ENCODE results near the gene ADPRHL1. TPM values are rescaled to one million over a fixed set of nuclear protein-coding genes. Genes with fewer than 3 reads are reported as not detected.

The ADPRHL1 gene
- total RNA-seq, 2 experiments from 2014 or later, result 0.57 to 0.65 TPM

DNA sequence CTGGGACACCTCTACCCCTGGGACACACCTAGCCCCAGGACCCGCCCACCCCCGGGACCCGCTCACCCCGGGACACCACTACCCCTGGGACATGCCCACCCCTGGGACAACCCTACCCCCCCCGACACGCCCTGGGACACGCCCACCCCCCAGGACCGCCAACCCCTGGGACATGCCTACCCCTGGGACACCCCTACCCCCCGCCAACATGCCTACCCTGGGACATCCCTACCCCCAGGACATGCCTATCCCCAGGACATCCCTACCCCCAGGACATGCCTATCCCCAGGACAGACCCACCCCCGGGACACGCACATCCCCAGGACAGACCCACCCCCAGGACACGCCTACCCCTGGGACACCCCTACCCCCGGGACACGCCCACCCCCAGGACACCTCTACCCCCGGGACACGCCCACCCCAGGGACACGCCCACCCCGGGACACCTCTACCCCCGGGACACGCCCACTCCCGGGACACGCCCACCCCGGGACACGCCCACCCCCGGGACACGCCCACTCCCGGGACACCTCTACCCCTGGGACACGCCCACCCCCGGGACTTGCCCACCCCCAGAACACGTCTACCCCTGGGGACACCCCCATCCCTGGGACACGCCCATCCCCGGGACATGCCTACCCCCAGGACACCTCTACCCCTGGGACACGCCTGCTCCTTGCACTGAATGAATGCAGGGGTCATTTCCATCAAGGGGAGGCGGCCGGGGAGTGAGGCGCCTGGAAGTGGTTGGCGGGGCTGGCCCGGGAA, 32.3 kb downstream of the ADPRHL1 start:
- POLR2A ChIA-PET, result no interaction called here
- CTCF ChIA-PET, result no interaction called here

- CTCF ChIA-PET, result no interaction called here
Observed at GRCh38 chr13:113420232-113420631, 33.1 kb downstream of the ADPRHL1 start.

DNA sequence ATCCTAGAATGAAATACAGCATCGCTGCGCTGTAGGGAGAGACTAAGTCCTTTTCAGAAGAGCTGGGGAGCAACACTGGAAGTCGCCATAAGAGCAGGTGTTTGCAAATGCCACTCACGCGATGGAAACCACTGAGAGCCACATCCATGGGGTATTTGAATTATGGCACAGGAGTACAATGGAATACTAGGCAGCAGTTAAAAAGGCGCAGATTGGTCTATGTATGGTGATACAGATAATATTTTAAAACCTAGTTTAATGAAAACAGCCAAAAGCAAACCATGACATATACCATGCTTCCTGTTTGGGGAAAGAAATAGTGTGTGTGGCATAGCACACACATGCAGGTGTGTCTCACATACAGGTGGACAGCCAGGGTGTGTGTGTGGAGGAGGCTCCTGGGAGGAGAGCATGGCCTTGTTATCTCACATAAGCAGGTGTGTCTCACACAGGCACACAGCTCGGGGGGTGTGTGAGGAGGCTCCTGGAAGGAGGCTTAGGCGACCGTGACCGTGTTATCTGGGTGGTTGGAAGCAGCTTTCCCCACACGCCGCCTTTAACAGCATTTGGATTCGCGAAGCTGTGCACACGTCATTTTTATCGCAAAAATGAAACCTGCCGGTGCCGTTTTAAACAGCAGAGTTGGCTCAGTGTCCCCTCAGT, 33.6 kb downstream of the ADPRHL1 start:
- ChIA-PET POLR2A (no interaction called here), CTCF (interaction anchor here (0.7 kb wide), 1 partner anchor 94 kb away, joined by 4 read pairs; no protein-coding TSS in a partner anchor)

More at GRCh38 chr13:113420232-113420631, 33.1 kb downstream of the ADPRHL1 start:
- POLR2A ChIA-PET, result no interaction called here

DNA sequence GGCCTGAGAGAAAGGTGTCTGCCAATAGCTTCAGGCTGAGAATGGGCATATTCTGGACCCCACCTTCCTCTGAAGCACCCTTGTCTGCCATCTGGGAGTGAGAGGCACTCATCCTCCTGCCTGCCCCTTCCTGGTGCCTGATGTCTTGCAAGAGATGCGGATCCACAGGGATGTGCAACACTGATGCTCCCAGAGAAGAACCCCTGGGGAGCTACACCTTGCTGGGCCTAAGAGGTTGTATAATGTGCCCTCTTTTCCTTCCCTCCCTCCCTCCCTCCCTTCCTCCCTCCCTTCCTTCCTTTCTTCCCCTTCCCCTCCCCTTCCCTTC, 34.6 kb downstream of the ADPRHL1 start:
- ChIA-PET CTCF (no interaction called here), POLR2A (no interaction called here)

DNA sequence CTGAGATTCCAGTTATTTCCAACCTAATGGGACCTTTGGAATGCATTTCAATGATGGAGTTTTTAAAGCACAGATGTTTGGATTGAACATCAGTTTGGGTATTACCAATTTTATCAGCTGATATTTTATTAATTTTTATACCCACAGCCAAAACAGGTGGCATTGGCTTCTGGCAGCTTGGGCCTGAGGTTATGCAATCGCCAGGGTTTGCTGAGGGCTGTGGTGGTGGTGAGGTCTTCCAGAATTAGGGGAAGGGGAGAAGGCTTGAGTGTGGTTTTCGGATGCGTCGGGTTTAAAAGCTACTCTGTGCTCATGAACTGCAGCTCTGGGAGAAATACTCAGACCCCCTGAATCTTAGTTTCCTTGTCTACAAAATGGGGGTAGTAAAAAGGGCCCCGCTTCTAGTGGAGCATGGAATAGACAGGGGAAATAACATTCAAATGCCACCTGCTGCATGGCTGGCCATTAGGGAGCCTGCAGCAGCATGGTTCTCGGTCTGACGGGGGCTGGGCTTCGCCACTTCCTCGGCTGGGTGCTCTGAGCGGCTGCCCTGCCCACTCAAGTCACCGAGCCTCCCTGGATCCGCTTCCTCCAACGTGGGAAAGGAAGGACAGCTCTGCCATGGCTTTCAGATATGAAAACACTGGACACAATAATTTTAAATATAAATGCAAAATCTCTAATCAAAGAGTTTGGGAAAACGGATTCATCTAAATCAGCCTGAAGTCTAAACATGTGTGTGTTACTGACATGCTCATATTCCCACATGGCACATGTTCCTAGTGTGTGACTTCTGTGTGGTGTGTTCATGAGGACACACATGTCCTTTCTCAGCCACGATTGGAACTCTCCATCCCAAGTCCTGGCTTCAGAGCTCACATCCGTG, 35.2 kb downstream of the ADPRHL1 start:
- ChIA-PET POLR2A (no interaction called here), CTCF (no interaction called here)

- CTCF ChIA-PET, result no interaction called here
- POLR2A ChIA-PET, result no interaction called here
Observed at GRCh38 chr13:113417008-113417751, 36.1 kb downstream of the ADPRHL1 start.

- ChIA-PET POLR2A (no interaction called here), CTCF (no interaction called here)
Observed at GRCh38 chr13:113415825-113416224, 37.5 kb downstream of the ADPRHL1 start.

DNA sequence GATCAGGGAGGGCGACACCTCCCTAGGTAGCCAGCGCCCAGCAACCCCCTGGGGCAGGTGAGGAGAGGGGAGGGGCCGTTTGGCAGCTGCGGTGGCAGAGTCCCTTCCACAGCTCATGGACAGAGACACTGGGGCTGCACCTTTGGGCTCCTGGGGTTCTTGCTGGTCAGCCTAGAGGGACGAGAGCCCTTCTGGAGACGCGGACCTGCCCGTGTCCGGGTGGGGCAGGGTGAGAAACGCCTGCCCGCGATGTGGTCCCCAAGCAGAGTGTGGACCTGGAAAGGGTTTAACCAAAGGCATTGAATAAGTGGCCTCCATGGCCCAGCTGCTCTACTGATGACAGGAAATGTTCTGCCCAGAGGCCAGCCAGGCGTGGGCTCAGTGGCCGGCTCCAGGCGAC, 38.3 kb downstream of the ADPRHL1 start:
- ChIA-PET POLR2A (interaction anchor here (0.7 kb wide), 1 partner anchor 42 kb away, joined by 3 read pairs; no protein-coding TSS in a partner anchor), CTCF (no interaction called here)

DNA sequence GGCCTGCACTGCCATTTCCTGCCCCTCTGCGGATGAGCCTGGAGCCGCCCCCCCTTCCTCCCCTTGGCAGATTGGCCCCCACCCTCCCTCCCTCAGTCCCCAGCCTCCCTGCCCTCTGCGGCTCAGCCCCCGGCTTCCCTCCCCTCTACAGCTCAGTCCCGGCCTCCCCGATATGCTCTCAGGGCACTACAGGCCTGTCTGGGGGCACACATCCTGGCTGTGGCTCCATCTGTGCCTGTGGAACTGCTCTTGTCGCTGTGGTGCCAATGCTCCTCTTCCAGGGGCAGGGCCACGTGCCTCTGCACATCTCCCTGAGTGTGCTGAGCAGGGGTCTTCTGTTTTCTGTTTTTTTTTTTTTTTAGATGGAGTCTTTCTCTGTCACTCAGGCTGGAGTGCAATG, 39.0 kb downstream of the ADPRHL1 start:
- ChIA-PET CTCF (no interaction called here), POLR2A (interaction anchor here (0.7 kb wide), 1 partner anchor 43 kb away, joined by 3 read pairs; no protein-coding TSS in a partner anchor)

GRCh38 chr13:113413898-113414282, 39.4 kb downstream of the ADPRHL1 start:
- ChIA-PET CTCF (no interaction called here), POLR2A (no interaction called here)

GRCh38 chr13:113413178-113413897, 40.0 kb downstream of the ADPRHL1 start:
- ChIA-PET POLR2A (no interaction called here), CTCF (no interaction called here)

DNA sequence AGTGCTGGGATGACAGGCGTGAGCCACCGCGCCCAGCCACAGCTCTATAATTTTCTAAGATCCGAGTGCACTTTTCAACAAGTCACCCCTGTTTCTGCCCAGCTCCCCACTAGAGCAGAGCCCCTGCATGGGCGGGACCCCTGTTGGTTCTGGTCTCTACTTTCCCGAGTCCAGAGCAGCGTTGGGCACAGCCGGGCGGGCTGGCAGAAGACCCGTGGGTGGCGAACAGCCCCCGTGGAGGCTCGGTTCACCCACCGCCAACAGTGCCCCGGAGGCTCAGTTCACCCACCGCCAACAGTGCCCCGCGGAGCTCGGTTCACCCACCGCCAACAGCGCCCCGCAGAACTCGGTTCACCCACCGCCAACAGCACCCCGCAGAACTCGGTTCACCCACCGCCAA, 40.8 kb downstream of the ADPRHL1 start:
- ChIA-PET CTCF (no interaction called here), POLR2A (no interaction called here)

GRCh38 chr13:113411216-113412023, 41.9 kb downstream of the ADPRHL1 start:
- ChIA-PET POLR2A (no interaction called here), CTCF (no interaction called here)

GRCh38 chr13:113410472-113411201, 42.7 kb downstream of the ADPRHL1 start:
- CTCF ChIA-PET, result no interaction called here
- POLR2A ChIA-PET, result no interaction called here

DNA sequence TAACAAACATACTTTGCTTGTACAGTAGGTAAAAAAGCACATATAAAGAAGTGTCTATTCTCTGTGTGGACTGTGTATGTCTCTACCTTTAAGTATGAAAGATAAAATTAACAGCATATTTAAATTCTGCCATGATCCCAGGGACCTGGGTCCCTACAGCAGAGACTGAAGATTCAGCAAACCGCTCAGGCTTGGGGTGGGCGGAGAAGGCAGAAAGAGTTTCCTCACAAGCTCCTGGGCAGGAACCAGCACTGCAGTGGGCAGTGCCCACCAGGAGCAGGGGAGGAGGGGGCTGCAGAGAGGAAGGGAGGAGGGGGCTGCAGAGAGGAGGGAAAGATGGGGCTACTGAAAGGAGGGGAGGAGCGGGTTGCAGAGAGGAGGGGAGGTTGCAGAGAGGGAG, 44.7 kb downstream of the ADPRHL1 start:
- ChIA-PET POLR2A (no interaction called here), CTCF (no interaction called here)

- POLR2A ChIA-PET, result no interaction called here
- CTCF ChIA-PET, result no interaction called here
Observed at GRCh38 chr13:113407531-113408393, 45.5 kb downstream of the ADPRHL1 start.

DNA sequence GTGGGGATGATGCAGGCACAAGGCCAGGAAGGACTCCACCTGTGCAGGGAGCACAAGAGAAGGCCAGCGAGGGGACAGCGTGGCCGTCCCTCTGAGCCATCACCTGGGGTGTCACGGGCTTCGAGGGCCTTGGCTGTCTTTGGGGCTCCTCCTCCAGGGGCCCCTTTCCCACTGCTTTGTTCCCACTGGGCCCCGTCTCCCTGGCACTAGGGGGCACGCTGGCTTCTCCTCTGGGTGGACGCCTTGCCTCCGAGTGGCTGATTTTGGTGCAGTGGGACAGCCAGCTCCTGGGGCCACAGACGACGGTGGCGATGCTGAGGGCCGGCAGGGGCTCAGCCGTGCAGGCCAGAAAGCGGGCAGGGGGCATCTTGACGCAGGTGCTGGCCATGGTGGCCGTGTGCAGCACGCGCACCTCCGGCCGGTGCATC, 46.2 kb downstream of the ADPRHL1 start:
- CTCF ChIA-PET, result no interaction called here

More for the DNA sequence above, 46.2 kb downstream of the ADPRHL1 start:
- POLR2A ChIA-PET, result no interaction called here

Measured in activated CD8-positive, alpha-beta memory T cell treated with anti-CD3 and anti-CD28 coated beads for 36 hours (primary cell).